Measurements from ENCODE around the gene CACNA2D3.

Gene CACNA2D3

GRCh38 chr3:55030938-55031337 lies 908.6 kb downstream of the CACNA2D3 start:
- no peak overlapping the region for H4K5ac ChIP-seq (ENCODE audit: low read length)
- H3K79me1 ChIP-seq (ENCODE audit: low read length): no peaks in the 10 kb centered on the region
- H3K4me2 ChIP-seq (ENCODE audit: low read length): no peak overlapping the region
- no peaks in the 10 kb centered on the region for H3K27me3 ChIP-seq (ENCODE audit: insufficient read depth, low read length, poor library complexity)
- no peaks in the 10 kb centered on the region for H3K36me3 ChIP-seq (ENCODE audit: control insufficient read depth, insufficient read depth, low read length)
- no peak overlapping the region for H4K8ac ChIP-seq (ENCODE audit: low read depth, low read length)
- H3K18ac ChIP-seq (ENCODE audit: low read length): no peak overlapping the region
- no peak overlapping the region for H3K23ac ChIP-seq (ENCODE audit: low read length)
- H3K4me1 ChIP-seq (ENCODE audit: control insufficient read depth, low read depth, low read length): no peaks in the 10 kb centered on the region
- H3K56ac ChIP-seq (ENCODE audit: low read length): no peak overlapping the region
- no CpG with 5 or more reads among the region's 4 CpGs for WGBS (ENCODE audit: extremely low coverage, insufficient coverage, low lambda C conversion rate)
- no peak overlapping the region for H3K27ac ChIP-seq (ENCODE audit: low read depth, low read length)
- H2BK5ac ChIP-seq (ENCODE audit: low read length): no peak overlapping the region
- no peak overlapping the region for H2AK5ac ChIP-seq (ENCODE audit: low read length)
- H3K79me2 ChIP-seq (ENCODE audit: control insufficient read depth, insufficient read depth, low read length): no peaks in the 10 kb centered on the region
- no peak overlapping the region for H3K4ac ChIP-seq (ENCODE audit: low read depth, low read length)
- H2BK15ac ChIP-seq (replicated peaks; ENCODE audit: low read depth): no peak overlapping the region
- no peak for DNase-seq
- no peak overlapping the region for H2BK120ac ChIP-seq (ENCODE audit: low read depth, low read length)
- H3K4me3 ChIP-seq (ENCODE audit: low read length): no peak overlapping the region
- no peak overlapping the region for H3K9ac ChIP-seq (ENCODE audit: low read length)

GRCh38 chr3:55036883-55037577 lies 914.7 kb downstream of the CACNA2D3 start:
- Histone ChIP-seq H3K9ac (ENCODE audit: low read length) (no peak overlapping the region), H3K4me3 (ENCODE audit: low read length) (no peak overlapping the region), H3K56ac (ENCODE audit: low read length) (no peak overlapping the region), H3K4me2 (ENCODE audit: low read length) (no peak overlapping the region), H3K18ac (ENCODE audit: low read length) (no peak overlapping the region), H4K8ac (ENCODE audit: low read depth, low read length) (no peak overlapping the region), H3K4me1 (ENCODE audit: control insufficient read depth, low read depth, low read length) (no peaks in the 10 kb centered on the region), H3K27ac (ENCODE audit: low read depth, low read length) (no peak overlapping the region), H3K4ac (ENCODE audit: low read depth, low read length) (no peak overlapping the region), H4K5ac (ENCODE audit: low read length) (no peak overlapping the region), H3K79me2 (ENCODE audit: control insufficient read depth, insufficient read depth, low read length) (no peaks in the 10 kb centered on the region), H2BK120ac (ENCODE audit: low read depth, low read length) (no peak overlapping the region), H3K27me3 (ENCODE audit: insufficient read depth, low read length, poor library complexity) (no peaks in the 10 kb centered on the region), H2BK5ac (ENCODE audit: low read length) (no peak overlapping the region), H3K36me3 (ENCODE audit: control insufficient read depth, insufficient read depth, low read length) (no peaks in the 10 kb centered on the region), H3K23ac (ENCODE audit: low read length) (no peak overlapping the region), H2AK5ac (ENCODE audit: low read length) (no peak overlapping the region), H3K79me1 (ENCODE audit: low read length) (no peaks in the 10 kb centered on the region), H2BK15ac (replicated peaks; ENCODE audit: low read depth) (no peak overlapping the region)
- no CpG with 5 or more reads among the region's 5 CpGs for WGBS (ENCODE audit: extremely low coverage, insufficient coverage, low lambda C conversion rate)
- DNase-seq: no peak

- Histone ChIP-seq H2BK15ac (replicated peaks; ENCODE audit: low read depth) (no peak overlapping the region), H3K4ac (ENCODE audit: low read depth, low read length) (no peak overlapping the region), H3K23ac (ENCODE audit: low read length) (no peak overlapping the region), H3K27ac (ENCODE audit: low read depth, low read length) (no peak overlapping the region), H3K18ac (ENCODE audit: low read length) (no peak overlapping the region), H3K4me1 (ENCODE audit: control insufficient read depth, low read depth, low read length) (no peaks in the 10 kb centered on the region), H3K56ac (ENCODE audit: low read length) (no peak overlapping the region), H3K4me3 (ENCODE audit: low read length) (no peak overlapping the region), H4K5ac (ENCODE audit: low read length) (no peak overlapping the region), H3K9ac (ENCODE audit: low read length) (no peak overlapping the region), H2BK5ac (ENCODE audit: low read length) (no peak overlapping the region), H3K27me3 (ENCODE audit: insufficient read depth, low read length, poor library complexity) (no peaks in the 10 kb centered on the region), H3K79me1 (ENCODE audit: low read length) (no peaks in the 10 kb centered on the region), H3K4me2 (ENCODE audit: low read length) (no peak overlapping the region), H3K79me2 (ENCODE audit: control insufficient read depth, insufficient read depth, low read length) (no peaks in the 10 kb centered on the region), H2BK120ac (ENCODE audit: low read depth, low read length) (no peak overlapping the region), H4K8ac (ENCODE audit: low read depth, low read length) (no peak overlapping the region), H3K36me3 (ENCODE audit: control insufficient read depth, insufficient read depth, low read length) (no peaks in the 10 kb centered on the region), H2AK5ac (ENCODE audit: low read length) (no peak overlapping the region)
- WGBS (ENCODE audit: extremely low coverage, insufficient coverage, low lambda C conversion rate): no CpG with 5 or more reads among the region's 2 CpGs
- DNase-seq: no peak
These were observed 920.2 kb downstream of the CACNA2D3 start for GRCh38 chr3:55042591-55042990.

- no CpG with 5 or more reads among the region's 1 CpG for WGBS (ENCODE audit: extremely low coverage, insufficient coverage, low lambda C conversion rate)
- Histone ChIP-seq H4K8ac (ENCODE audit: low read depth, low read length) (no peak overlapping the region), H3K4me1 (ENCODE audit: control insufficient read depth, low read depth, low read length) (no peaks in the 10 kb centered on the region)
These were observed 922.1 kb downstream of the CACNA2D3 start for GRCh38 chr3:55044486-55044885.

GRCh38 chr3:55059027-55059629 lies 936.8 kb downstream of the CACNA2D3 start:
- H3K36me3 ChIP-seq (ENCODE audit: control insufficient read depth, insufficient read depth, low read length): no peaks in the 10 kb centered on the region
- H2BK120ac ChIP-seq (ENCODE audit: low read depth, low read length): no peak overlapping the region
- DNase-seq: no peak
- no peak overlapping the region for H2BK15ac ChIP-seq (replicated peaks; ENCODE audit: low read depth)
- H3K4me3 ChIP-seq (ENCODE audit: low read length): no peak overlapping the region
- H4K8ac ChIP-seq (ENCODE audit: low read depth, low read length): no peak overlapping the region
- H3K4me1 ChIP-seq (ENCODE audit: control insufficient read depth, low read depth, low read length): peaks cover 4% of the 10 kb centered on the region
- no peaks in the 10 kb centered on the region for H3K79me2 ChIP-seq (ENCODE audit: control insufficient read depth, insufficient read depth, low read length)
- H2BK5ac ChIP-seq (ENCODE audit: low read length): no peak overlapping the region
- no peak overlapping the region for H3K18ac ChIP-seq (ENCODE audit: low read length)
- H3K27me3 ChIP-seq (ENCODE audit: insufficient read depth, low read length, poor library complexity): no peaks in the 10 kb centered on the region
- WGBS (ENCODE audit: extremely low coverage, insufficient coverage, low lambda C conversion rate): no CpG with 5 or more reads among the region's 5 CpGs
- no peak overlapping the region for H4K5ac ChIP-seq (ENCODE audit: low read length)
- no peak overlapping the region for H2AK5ac ChIP-seq (ENCODE audit: low read length)
- no peak overlapping the region for H3K56ac ChIP-seq (ENCODE audit: low read length)
- no peak overlapping the region for H3K23ac ChIP-seq (ENCODE audit: low read length)
- no peak overlapping the region for H3K4me2 ChIP-seq (ENCODE audit: low read length)
- no peak overlapping the region for H3K4ac ChIP-seq (ENCODE audit: low read depth, low read length)
- no peak overlapping the region for H3K9ac ChIP-seq (ENCODE audit: low read length)
- H3K79me1 ChIP-seq (ENCODE audit: low read length): no peaks in the 10 kb centered on the region
- H3K27ac ChIP-seq (ENCODE audit: low read depth, low read length): no peak overlapping the region

More at GRCh38 chr3:55044486-55044885, 922.1 kb downstream of the CACNA2D3 start:
- no peak overlapping the region for H3K23ac ChIP-seq (ENCODE audit: low read length)
- no peak overlapping the region for H3K4ac ChIP-seq (ENCODE audit: low read depth, low read length)
- H2AK5ac ChIP-seq (ENCODE audit: low read length): no peak overlapping the region
- no peak overlapping the region for H3K18ac ChIP-seq (ENCODE audit: low read length)
- no peak overlapping the region for H3K56ac ChIP-seq (ENCODE audit: low read length)
- no peak overlapping the region for H3K4me2 ChIP-seq (ENCODE audit: low read length)
- H2BK15ac ChIP-seq (replicated peaks; ENCODE audit: low read depth): no peak overlapping the region
- H3K4me3 ChIP-seq (ENCODE audit: low read length): no peak overlapping the region
- no peak for DNase-seq
- H3K27me3 ChIP-seq (ENCODE audit: insufficient read depth, low read length, poor library complexity): no peaks in the 10 kb centered on the region
- H2BK5ac ChIP-seq (ENCODE audit: low read length): no peak overlapping the region
- no peak overlapping the region for H3K27ac ChIP-seq (ENCODE audit: low read depth, low read length)
- no peaks in the 10 kb centered on the region for H3K79me1 ChIP-seq (ENCODE audit: low read length)
- H4K5ac ChIP-seq (ENCODE audit: low read length): no peak overlapping the region
- no peaks in the 10 kb centered on the region for H3K36me3 ChIP-seq (ENCODE audit: control insufficient read depth, insufficient read depth, low read length)
- H3K9ac ChIP-seq (ENCODE audit: low read length): no peak overlapping the region
- H2BK120ac ChIP-seq (ENCODE audit: low read depth, low read length): no peak overlapping the region
- H3K79me2 ChIP-seq (ENCODE audit: control insufficient read depth, insufficient read depth, low read length): no peaks in the 10 kb centered on the region
